Measurements from ENCODE around the gene PROSER3.

PROSER3 gene

GRCh38 chr19:35757749-35758608, at the start of gene PROSER3:
TSS of gene PROSER3 (plus strand) at chr19:35758176. CDS start at chr19:35758216, 40 bp downstream.
- Histone ChIP-seq H3K9me3 (no peaks in the 10 kb centered on the region), H3K4me3 (peak within 1 kb of the TSS; percentile 95), H4K20me1 (peaks cover 11% of the 10 kb centered on the region), H3K4me1 (peaks cover 27% of the 10 kb centered on the region), H3K27ac (peak within 1 kb of the TSS; percentile 96), H3K9ac (peak within 1 kb of the TSS; percentile 94), H3K27me3 (no peaks in the 10 kb centered on the region), H3K36me3 (peaks cover 55% of the 10 kb centered on the region), H3K4me2 (peak within 1 kb of the TSS; percentile 98)
- no peak for TF ChIP-seq Cebpa-rat (IDR thresholded peaks at IDR 0.05)

- Histone ChIP-seq H3K4me1 (peaks cover 14% of the 10 kb centered on the region), H3K4me2 (no peak overlapping the region), H3K27me3 (no peaks in the 10 kb centered on the region), H3K27ac (no peak overlapping the region), H4K20me1 (no peaks in the 10 kb centered on the region), H3K36me3 (no peaks in the 10 kb centered on the region), H3K4me3 (no peak overlapping the region), H3K9ac (no peak overlapping the region), H3K9me3 (no peaks in the 10 kb centered on the region)
- no peak for TF ChIP-seq Cebpa-rat (IDR thresholded peaks at IDR 0.05)
Measured at GRCh38 chr19:35708391-35708790, 49.6 kb upstream of the PROSER3 start.

DNA sequence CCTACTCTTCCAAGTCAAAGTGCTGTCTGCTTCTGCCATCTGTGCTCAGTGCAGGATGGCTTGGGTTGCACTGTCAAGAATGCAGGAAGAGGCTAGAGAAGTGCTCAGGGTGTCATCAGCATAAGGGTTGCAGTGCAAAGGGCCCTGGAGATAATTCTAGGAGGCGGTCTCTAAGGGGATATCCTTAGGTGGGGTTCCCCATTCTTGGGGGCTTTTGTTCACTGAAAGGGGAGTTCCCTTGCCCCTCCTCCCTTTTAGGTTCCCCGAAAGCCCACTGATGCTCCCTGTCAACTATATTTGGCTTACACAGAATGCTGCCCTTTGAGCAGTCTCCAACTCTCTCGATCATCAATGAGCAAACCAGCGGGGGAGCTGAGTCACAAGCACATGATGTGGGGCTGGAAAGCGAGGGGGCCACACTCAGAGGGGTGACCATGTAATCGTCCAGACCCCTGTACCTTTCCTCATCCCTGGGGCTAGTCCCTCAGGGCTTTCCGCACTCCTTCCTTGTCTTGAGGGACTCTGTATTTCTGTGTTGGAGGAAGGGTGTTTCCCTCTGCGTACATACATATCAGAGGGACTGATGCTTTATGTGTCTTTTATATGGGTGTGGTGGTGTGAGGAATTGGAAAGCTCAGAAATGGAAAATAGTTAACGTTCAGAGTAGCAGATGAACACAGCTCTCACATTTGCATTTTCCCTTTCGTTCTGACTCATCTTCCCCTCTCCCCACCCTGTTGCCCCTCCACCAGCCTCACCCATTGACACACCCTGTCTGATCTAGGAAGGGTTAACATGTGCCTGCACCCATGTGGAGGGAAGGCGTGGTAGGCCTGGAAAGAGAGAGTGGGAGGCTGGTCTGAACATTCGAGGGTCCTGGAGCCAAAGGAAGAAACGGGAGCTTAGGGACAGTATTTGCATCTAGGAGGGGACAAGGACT, 46.9 kb upstream of the PROSER3 start:
- no peaks in the 10 kb centered on the region for H3K9me3 ChIP-seq
- H3K9ac ChIP-seq, result no peak overlapping the region
- no peak for TF ChIP-seq Cebpa-rat (IDR thresholded peaks at IDR 0.05)
- H3K27ac ChIP-seq, result no peak overlapping the region
- peaks cover 6% of the 10 kb centered on the region; the same call in 1 of the 2 replicates for H4K20me1 ChIP-seq
- peaks cover 32% of the 10 kb centered on the region for H3K4me1 ChIP-seq
- no peaks in the 10 kb centered on the region for H3K36me3 ChIP-seq
- no peak overlapping the region for H3K4me2 ChIP-seq
- no peak overlapping the region for H3K4me3 ChIP-seq
- 0 out of 2 replicates have a peak, but pooled peaks cover 3% of the 10 kb centered on the region for H3K27me3 ChIP-seq

GRCh38 chr19:35712567-35713505, 45.1 kb upstream of the PROSER3 start:
- Histone ChIP-seq H3K4me3 (no peak overlapping the region), H3K9me3 (no peaks in the 10 kb centered on the region), H3K27me3 (0 out of 2 replicates have a peak, but pooled peaks cover 3% of the 10 kb centered on the region), H3K9ac (no peak overlapping the region), H3K36me3 (no peaks in the 10 kb centered on the region), H3K4me1 (peaks cover 35% of the 10 kb centered on the region), H3K4me2 (peak overlapping the region; percentile 49), H3K27ac (peak overlapping the region; percentile 3; the same call in 1 of the 2 replicates), H4K20me1 (peaks cover 6% of the 10 kb centered on the region; the same call in 1 of the 2 replicates)
- no peak for TF ChIP-seq Cebpa-rat (IDR thresholded peaks at IDR 0.05)

GRCh38 chr19:35713506-35713850, 44.5 kb upstream of the PROSER3 start:
- Histone ChIP-seq H3K9ac (peak overlapping the region; percentile 19; the same call in 1 of the 2 replicates), H3K36me3 (no peaks in the 10 kb centered on the region), H3K4me2 (no peak overlapping the region), H3K27ac (no peak overlapping the region), H3K4me1 (peaks cover 35% of the 10 kb centered on the region), H3K9me3 (no peaks in the 10 kb centered on the region), H3K27me3 (0 out of 2 replicates have a peak, but pooled peaks cover 3% of the 10 kb centered on the region), H3K4me3 (no peak overlapping the region), H4K20me1 (peaks cover 10% of the 10 kb centered on the region)
- TF ChIP-seq Cebpa-rat (IDR thresholded peaks at IDR 0.05), result no peak

DNA sequence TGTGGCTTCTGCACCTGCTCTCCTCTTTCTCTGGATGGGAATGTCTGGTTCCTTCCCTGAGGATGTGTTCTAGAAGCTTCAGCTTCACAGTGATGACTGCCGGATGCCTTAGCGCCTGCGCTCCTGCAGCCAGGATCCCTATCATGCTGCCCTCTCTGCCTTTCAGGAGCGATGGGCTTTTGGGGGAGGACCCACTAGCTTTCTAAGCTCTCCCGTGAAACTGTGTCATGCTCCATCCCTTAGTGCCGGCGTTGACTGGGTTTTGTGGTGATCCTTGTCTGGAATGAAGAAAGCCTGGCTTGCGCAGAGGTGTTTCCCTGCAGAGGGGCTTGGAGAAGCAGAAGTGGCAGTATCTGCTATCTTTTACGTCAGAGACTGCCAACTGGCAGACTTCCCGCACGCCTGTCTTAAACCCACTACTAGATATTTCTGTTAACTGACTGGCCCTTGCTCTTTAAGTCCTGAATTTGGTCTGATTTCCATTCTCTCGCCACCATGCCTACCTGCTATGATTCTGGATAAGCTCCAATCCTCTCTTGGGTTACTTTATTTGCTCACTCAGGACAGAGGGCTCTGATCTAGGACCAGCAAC, 44.0 kb upstream of the PROSER3 start:
- no peak overlapping the region for H3K27ac ChIP-seq
- TF ChIP-seq Cebpa-rat (IDR thresholded peaks at IDR 0.05), result no peak
- no peaks in the 10 kb centered on the region for H3K36me3 ChIP-seq
- no peaks in the 10 kb centered on the region for H3K9me3 ChIP-seq
- 0 out of 2 replicates have a peak, but pooled peaks cover 3% of the 10 kb centered on the region for H3K27me3 ChIP-seq
- H4K20me1 ChIP-seq, result peaks cover 15% of the 10 kb centered on the region
- H3K4me1 ChIP-seq, result peaks cover 39% of the 10 kb centered on the region
- H3K4me2 ChIP-seq, result no peak overlapping the region
- H3K4me3 ChIP-seq, result no peak overlapping the region
- peak overlapping the region; percentile 19; the same call in 1 of the 2 replicates for H3K9ac ChIP-seq

DNA sequence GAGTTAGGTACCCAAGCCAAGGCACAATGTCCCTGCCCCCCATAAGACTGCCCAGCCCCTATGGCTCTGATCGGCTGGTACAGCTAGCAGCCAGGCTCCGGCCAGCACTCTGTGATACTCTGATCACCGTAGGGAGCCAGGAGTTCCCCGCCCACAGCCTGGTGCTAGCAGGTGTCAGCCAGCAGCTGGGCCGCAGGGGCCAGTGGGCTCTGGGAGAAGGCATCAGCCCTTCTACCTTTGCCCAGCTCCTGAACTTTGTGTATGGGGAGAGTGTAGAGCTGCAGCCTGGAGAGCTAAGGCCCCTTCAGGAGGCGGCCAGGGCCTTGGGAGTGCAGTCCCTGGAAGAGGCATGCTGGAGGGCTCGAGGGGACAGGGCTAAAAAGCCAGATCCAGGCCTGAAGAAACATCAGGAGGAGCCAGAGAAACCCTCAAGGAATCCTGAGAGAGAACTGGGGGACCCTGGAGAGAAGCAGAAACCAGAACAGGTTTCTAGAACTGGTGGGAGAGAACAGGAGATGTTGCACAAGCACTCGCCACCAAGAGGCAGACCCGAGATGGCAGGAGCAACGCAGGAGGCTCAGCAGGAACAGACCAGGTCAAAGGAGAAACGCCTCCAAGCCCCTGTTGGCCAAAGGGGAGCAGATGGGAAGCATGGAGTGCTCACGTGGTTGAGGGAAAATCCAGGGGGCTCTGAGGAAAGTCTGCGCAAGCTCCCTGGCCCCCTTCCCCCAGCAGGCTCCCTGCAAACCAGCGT, 43.2 kb upstream of the PROSER3 start:
- H3K9me3 ChIP-seq, result no peaks in the 10 kb centered on the region
- H3K36me3 ChIP-seq, result peaks cover 6% of the 10 kb centered on the region
- H3K9ac ChIP-seq, result no peak overlapping the region
- peak overlapping the region; percentile 97 for H3K4me2 ChIP-seq
- 0 out of 2 replicates have a peak, but pooled peaks have one; percentile 35 for TF ChIP-seq Cebpa-rat (IDR thresholded peaks at IDR 0.05)
- H3K27me3 ChIP-seq, result 0 out of 2 replicates have a peak, but pooled peaks cover 3% of the 10 kb centered on the region
- peaks cover 23% of the 10 kb centered on the region for H4K20me1 ChIP-seq
- peak overlapping the region; percentile 76; the same call in 1 of the 2 replicates for H3K4me3 ChIP-seq
- no peak overlapping the region for H3K27ac ChIP-seq
- peaks cover 47% of the 10 kb centered on the region for H3K4me1 ChIP-seq

DNA sequence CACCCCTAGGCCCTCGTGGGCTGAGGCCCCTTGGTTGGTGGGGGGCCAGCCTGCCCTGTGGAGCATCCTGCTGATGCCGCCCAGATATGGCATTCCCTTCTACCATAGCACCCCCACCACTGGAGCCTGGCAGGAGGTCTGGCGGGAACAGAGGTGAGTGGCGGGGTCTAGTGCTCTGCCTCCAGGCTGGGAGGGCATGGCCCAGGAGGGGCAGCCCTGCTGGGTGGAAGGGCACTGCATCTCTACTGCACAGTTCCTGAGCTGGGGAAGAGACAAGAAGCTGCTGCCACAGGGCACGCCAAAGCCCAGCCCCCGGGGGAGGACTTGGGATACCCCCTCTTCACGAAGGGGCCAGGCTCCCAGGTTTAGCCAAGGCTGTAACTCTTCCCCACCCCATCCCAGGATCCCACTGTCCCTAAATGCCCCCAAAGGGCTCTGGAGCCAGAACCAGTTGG, 42.6 kb upstream of the PROSER3 start:
- peak overlapping the region; percentile 76 for H3K4me3 ChIP-seq

More for the DNA sequence above, 42.6 kb upstream of the PROSER3 start:
- no peaks in the 10 kb centered on the region for H3K9me3 ChIP-seq
- H3K36me3 ChIP-seq, result peaks cover 12% of the 10 kb centered on the region
- peak overlapping the region; percentile 95 for H3K9ac ChIP-seq
- 0 out of 2 replicates have a peak, but pooled peaks cover 3% of the 10 kb centered on the region for H3K27me3 ChIP-seq
- H3K27ac ChIP-seq, result peak overlapping the region; percentile 95; the same call in 1 of the 2 replicates
- peaks cover 49% of the 10 kb centered on the region for H3K4me1 ChIP-seq
- peaks cover 27% of the 10 kb centered on the region for H4K20me1 ChIP-seq
- H3K4me2 ChIP-seq, result peak overlapping the region; percentile 97
- no peak for TF ChIP-seq Cebpa-rat (IDR thresholded peaks at IDR 0.05)
